22Rv1 (cell line): Measurements from ENCODE around the gene PICALM.

Experiments
- H3K27ac ChIP-seq: fragments of 450-650 bp; 2 replicates; pipeline ENCODE4 v1.5.1; 2017
- CTCF ChIP-seq: fragments of 450-650 bp; IDR thresholded peaks from 2 replicates; pipeline ENCODE4 v1.5.1; 2017; ENCODE audit warnings: mild to moderate bottlenecking
- ZFX ChIP-seq: fragments of 450-650 bp; IDR thresholded peaks from 2 replicates; pipeline ENCODE4 v1.6.1; 2017; ENCODE audit warnings: antibody characterized with exemption, borderline replicate concordance

The PICALM gene

DNA sequence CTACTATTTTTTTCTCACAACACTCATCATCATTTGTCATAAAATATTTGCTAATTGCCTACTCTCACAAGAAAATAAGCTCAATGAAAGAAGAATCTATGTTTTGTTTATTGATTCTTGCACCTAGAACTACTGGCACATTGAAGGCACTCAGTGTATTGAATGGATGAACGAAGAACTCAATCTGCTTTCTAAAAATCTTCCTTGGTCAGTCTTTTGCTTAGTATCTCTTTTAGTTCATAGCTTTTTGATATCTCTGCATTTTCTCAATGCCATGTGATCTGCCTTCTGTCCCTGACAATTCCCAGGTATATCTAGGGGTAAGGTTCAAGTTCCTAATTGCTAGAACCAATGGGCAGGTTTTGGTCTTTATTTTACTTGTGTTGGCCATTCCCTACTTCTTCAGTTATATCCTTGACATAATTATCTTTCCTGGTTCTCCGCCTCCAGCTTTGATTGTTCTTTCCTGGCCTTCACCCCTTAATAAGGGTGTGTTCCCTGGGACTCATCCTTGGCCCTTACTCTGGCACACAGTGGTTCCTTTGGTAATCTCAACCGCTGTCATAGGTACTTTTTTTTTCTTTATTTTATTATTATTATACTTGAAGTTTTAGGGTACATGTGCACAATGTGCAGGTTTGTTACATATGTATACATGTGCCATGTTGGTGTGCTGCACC, 117.3 kb downstream of the PICALM start:
- TF ChIP-seq CTCF = no peak
- no peak for TF ChIP-seq ZFX
- H3K27ac ChIP-seq = no peak overlapping the region

GRCh38 chr11:85951049-85951405, 117.9 kb downstream of the PICALM start:
- no peak for TF ChIP-seq CTCF
- TF ChIP-seq ZFX = no peak
- no peak overlapping the region for H3K27ac ChIP-seq

DNA sequence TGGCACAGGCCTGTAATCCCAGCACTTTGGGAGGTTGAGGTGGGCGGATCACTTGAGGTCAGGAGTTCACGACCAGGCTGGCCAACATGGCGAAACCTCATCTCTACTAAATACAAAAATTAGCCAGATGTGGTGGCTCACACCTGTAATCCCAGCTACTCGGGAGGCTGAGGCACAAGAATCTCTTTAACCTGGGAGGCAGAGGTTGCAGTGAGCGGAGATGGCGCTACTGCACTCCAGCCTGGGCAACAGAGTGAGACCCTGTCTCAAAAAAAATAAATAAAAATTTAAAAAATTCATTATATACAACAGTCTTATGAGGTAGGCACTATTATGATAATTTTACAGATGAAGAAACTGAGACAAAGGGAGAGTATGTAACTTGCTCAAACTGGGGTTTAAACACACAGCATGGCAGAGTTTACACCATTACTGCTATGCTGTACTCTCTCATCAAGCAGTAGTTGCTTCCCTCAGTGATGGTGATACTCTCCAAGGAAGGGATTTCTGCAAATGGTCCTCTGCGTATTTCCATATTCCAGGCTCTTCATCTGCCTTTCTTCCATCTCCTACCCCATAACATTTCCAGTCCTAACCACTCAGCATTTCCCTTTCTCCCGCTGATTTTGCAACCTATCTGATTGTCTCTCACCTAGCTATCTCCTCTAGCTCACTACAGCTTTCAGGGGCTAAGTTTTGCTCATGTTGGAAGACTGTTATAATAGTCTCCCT, 118.4 kb downstream of the PICALM start:
- no peak overlapping the region for H3K27ac ChIP-seq
- TF ChIP-seq ZFX (no peak), CTCF (no peak)

DNA sequence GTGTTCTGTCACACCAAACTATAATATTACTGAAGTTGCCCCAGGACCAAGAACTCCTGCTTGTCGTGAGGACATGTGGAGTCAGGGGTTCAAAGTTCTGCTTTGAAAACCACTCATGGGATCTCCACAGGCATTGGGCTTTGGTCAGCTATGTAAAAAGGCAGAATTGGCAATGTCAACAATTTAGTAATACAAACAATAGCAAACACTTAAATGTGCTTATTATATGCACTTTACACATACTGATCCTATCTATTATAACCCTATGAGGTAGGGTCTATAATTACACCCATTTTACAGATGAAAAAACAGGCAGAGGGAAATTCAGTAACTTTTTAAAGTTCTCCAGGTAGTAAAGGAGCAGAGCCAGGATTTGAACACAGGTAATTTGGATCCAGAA, 119.1 kb downstream of the PICALM start:
- H3K27ac ChIP-seq = no peak overlapping the region
- no peak for TF ChIP-seq CTCF
- no peak for TF ChIP-seq ZFX

DNA sequence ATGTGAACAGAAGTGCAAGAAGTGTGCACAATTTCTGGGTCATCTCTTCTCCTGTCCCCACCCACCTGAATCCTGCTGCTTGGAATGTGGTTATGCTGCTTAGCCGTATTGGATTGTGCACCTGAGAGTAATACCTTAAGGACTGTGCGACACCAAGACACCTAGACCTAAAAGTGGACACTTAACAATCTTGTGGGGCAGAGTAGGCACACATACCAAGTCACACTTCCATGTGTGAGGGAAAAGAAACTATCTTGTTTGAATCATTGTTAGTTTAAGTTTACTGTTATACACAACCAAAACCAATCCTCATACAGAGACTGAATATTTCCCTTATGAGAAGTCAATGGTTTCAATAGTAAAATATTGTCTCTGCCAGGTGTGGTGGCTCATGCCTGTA, 120.0 kb downstream of the PICALM start:
- H3K27ac ChIP-seq = no peak overlapping the region
- TF ChIP-seq CTCF = no peak
- no peak for TF ChIP-seq ZFX

GRCh38 chr11:85947431-85948272, 121.2 kb downstream of the PICALM start:
- TF ChIP-seq ZFX (no peak), CTCF (no peak)

DNA sequence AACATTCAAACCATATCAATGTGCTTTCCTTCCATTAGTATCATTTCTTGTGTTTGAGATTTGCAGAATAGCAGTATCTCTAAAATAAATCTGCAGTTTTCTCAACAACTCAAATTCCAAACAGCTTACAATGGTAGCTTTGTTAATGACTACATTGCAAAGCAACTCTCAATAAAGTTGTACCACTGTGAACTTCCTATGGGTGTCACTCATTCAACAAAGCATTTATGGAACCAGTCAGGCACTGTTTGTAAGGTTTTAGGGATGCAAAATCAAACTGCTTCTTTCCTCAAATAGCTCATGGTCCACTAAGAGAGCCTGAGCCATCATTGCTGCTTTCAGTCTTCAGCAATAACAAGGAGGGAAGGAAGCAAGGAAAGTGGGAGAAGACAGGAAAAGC, 122.7 kb downstream of the PICALM start:
- no peak for TF ChIP-seq CTCF
- no peak for TF ChIP-seq ZFX
- no peak overlapping the region for H3K27ac ChIP-seq

More at GRCh38 chr11:85947431-85948272, 121.2 kb downstream of the PICALM start:
- H3K27ac ChIP-seq = no peak overlapping the region
